Nephron progenitor cell (in vitro differentiated cells): ENCODE data around the gene DBN1.

Experiments
- DNase-seq: peaks from one replicate; pipeline ENCODE4 v3.0.0; 2021
- H3K27ac Mint-ChIP-seq: 2 replicates; pipeline ENCODE4 v1.8.0; 2021; ENCODE audit warnings: mild to moderate bottlenecking, moderate library complexity, mixed read lengths
- H3K27me3 Mint-ChIP-seq: 2 replicates; pipeline ENCODE4 v1.8.0; 2021; ENCODE audit warnings: mild to moderate bottlenecking, low read depth, mixed read lengths; ENCODE audit not compliant: poor library complexity
- H3K36me3 Mint-ChIP-seq: 2 replicates; pipeline ENCODE4 v1.8.0; 2021; ENCODE audit warnings: low read depth, mixed read lengths
- H3K4me1 Mint-ChIP-seq: 2 replicates; pipeline ENCODE4 v1.8.0; 2021; ENCODE audit warnings: mixed read lengths
- H3K4me3 Mint-ChIP-seq: 2 replicates; pipeline ENCODE4 v1.8.0; 2021; ENCODE audit warnings: mild to moderate bottlenecking, moderate library complexity, mixed read lengths
- H3K9me3 Mint-ChIP-seq: 2 replicates; pipeline ENCODE4 v1.8.0; 2021; ENCODE audit warnings: mild to moderate bottlenecking, moderate library complexity, mixed read lengths
- TF ChIP-seq, protein P1 (sequence below): fragments of 200-600 bp; sonication (generic); IDR thresholded peaks from 2 replicates; pipeline ENCODE4 v1.5.0; 2021; ENCODE audit warnings: antibody characterized with exemption

Gene DBN1

DNA sequence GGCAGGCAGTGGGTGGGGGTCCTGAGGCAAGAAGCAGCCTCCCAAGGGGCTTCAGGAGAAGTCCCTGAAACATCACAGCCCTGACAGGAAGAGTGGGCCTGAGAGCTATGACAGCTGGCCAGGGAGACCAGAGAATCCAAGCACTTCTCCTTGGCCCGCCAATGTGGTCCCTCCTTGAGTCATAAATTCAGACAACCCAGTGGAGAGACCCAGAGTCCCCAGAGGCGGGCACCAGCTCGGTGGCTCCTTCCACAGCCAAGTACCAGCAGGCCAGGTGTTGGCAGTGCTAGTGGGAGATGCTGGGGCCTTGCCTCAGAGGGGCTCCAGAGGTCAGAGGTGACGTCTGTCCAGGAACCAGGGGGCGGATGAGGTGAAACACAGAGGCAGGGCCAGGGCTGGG is 37.7 kb upstream of the DBN1 start:
- peaks cover 32% of the 10 kb centered on the region for H3K4me1 Mint-ChIP-seq
- peaks cover 45% of the 10 kb centered on the region for H3K36me3 Mint-ChIP-seq
- H3K9me3 Mint-ChIP-seq: no peaks in the 10 kb centered on the region
- H3K27me3 Mint-ChIP-seq: no peaks in the 10 kb centered on the region
- TF ChIP-seq, protein P1, sequence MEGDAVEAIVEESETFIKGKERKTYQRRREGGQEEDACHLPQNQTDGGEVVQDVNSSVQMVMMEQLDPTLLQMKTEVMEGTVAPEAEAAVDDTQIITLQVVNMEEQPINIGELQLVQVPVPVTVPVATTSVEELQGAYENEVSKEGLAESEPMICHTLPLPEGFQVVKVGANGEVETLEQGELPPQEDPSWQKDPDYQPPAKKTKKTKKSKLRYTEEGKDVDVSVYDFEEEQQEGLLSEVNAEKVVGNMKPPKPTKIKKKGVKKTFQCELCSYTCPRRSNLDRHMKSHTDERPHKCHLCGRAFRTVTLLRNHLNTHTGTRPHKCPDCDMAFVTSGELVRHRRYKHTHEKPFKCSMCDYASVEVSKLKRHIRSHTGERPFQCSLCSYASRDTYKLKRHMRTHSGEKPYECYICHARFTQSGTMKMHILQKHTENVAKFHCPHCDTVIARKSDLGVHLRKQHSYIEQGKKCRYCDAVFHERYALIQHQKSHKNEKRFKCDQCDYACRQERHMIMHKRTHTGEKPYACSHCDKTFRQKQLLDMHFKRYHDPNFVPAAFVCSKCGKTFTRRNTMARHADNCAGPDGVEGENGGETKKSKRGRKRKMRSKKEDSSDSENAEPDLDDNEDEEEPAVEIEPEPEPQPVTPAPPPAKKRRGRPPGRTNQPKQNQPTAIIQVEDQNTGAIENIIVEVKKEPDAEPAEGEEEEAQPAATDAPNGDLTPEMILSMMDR: no peak
- H3K27ac Mint-ChIP-seq: peak overlapping the region; percentile 73
- no peak for DNase-seq
- no peak overlapping the region for H3K4me3 Mint-ChIP-seq

DNA sequence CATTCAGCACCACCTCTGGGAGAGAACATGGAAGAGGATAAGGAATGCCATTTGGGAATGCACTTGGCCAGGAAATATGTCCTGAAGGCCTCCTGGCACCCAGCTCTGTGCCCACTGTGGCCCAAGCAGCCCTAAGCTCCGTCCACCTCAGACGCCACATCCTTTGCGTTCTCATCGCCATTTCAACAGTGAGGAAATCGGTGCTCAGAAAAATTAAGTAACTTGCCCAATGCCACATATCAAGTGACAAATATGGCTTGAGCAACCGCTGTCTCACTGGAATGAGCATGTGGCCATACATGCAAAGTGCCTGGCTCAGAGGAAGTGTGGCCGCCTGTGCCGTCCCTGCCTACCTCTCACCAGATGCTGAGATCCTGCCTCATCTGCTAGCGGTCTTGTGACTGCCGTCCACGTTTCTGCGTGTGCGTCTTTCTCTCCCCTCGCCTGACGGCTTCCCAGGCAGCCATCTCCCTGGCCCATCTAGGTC is 37.2 kb upstream of the DBN1 start:
- H3K4me1 Mint-ChIP-seq: peaks cover 27% of the 10 kb centered on the region
- no peak overlapping the region for H3K4me3 Mint-ChIP-seq
- DNase-seq: no peak
- H3K9me3 Mint-ChIP-seq: no peaks in the 10 kb centered on the region
- no peaks in the 10 kb centered on the region for H3K27me3 Mint-ChIP-seq
- peaks cover 42% of the 10 kb centered on the region for H3K36me3 Mint-ChIP-seq
- no peak overlapping the region for H3K27ac Mint-ChIP-seq
- TF ChIP-seq, protein P1: no peak

DNA sequence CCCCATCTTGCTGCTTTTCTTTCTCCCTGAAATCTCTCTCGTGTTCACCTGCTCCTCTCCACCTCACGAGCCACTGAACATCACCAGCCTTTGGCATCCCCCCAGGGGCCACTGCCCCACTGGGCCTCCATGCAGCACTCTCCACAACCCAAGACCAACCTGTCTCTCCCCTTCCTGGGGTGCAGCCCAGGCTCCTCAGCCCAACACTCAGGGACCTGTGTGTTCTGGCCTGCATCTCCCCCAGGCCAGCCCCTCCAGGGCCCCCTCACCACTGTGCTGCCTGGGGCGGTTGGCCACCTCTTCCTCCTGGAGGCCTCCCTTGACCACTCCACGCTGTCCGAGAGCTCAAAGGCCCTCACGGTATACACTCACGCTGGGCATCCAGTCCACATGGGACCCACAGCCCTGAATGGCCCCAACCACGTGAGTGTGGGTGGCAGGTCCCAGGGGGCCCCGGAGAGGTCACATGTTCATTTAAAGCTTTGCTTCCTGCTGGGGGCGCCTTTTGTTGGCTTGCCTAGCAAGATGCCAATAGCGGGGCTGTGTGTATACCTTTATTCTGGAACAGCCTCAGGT is 36.6 kb upstream of the DBN1 start:
- H3K27me3 Mint-ChIP-seq: no peaks in the 10 kb centered on the region
- no peak for DNase-seq
- H3K36me3 Mint-ChIP-seq: peaks cover 37% of the 10 kb centered on the region
- H3K27ac Mint-ChIP-seq: peak overlapping the region; percentile 37
- TF ChIP-seq, protein P1: no peak
- H3K4me3 Mint-ChIP-seq: no peak overlapping the region
- no peaks in the 10 kb centered on the region for H3K9me3 Mint-ChIP-seq
- H3K4me1 Mint-ChIP-seq: peaks cover 21% of the 10 kb centered on the region

DNA sequence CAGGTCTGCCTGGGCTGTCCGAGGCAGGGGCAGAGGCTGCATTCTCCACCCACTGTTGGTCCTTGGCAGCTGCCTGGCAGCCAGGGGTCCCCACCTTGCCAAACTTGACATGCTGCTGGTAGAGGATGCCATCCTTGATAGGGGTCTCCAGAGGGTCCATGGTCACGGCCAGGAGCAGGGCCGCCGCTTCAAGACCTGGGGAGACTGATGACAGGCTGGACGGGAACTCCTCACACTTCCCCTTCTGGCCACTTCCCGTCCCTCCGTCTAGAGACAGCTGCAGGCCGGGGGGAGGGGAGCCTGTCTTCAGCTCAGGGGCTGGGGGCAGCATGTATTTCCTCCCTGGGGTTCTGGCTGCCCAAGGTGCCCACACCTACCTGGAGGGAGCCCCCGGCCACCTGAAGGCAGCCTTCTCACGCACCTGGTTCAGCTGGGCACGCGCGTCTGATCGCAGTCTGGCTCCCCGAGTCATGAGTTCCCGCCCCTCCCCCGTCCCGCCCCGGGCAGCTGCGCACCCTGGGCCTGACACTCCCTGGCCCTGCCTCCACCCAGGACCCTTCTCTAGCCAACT is 36.0 kb upstream of the DBN1 start, which contains the start of gene DOK3:
Gene DOK3, minus strand, starts transcription at position 446 of the 571 bp plus-strand sequence. Its CDS starts 286 bp downstream, at position 160.
- Mint-ChIP-seq H3K27ac (peak within 1 kb of the TSS; percentile 37), H3K4me1 (peaks cover 20% of the 10 kb centered on the region), H3K9me3 (no peaks in the 10 kb centered on the region), H3K27me3 (no peaks in the 10 kb centered on the region), H3K4me3 (no peak within 1 kb of the TSS), H3K36me3 (peaks cover 34% of the 10 kb centered on the region)
- DNase-seq: peak; percentile 34
- TF ChIP-seq, protein P1: no peak

DNA sequence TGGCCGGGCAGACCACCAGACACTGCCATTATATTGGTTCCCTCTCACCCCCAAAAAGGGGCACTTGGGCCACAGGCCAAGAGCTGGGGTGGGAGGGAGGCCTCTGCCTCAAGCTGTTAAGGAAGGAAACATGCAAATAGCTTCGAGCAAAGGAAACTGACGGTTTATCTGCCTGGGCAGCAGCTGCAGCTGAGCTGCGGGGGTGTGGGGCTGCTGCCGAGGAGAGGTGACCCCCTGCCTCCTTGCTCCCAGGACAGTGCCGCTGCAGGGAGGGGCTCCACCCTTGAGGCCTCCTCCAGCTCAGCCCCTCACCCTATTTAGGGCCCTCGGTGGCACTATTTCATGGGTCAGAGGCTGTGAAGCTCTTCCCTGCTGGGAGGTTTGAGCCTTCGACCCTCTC is 35.4 kb upstream of the DBN1 start:
- H3K27ac Mint-ChIP-seq: no peak overlapping the region
- no peaks in the 10 kb centered on the region for H3K27me3 Mint-ChIP-seq
- H3K4me3 Mint-ChIP-seq: no peak overlapping the region
- H3K9me3 Mint-ChIP-seq: no peaks in the 10 kb centered on the region
- DNase-seq: no peak
- peaks cover 28% of the 10 kb centered on the region for H3K36me3 Mint-ChIP-seq
- TF ChIP-seq, protein P1: no peak
- peaks cover 20% of the 10 kb centered on the region for H3K4me1 Mint-ChIP-seq

DNA sequence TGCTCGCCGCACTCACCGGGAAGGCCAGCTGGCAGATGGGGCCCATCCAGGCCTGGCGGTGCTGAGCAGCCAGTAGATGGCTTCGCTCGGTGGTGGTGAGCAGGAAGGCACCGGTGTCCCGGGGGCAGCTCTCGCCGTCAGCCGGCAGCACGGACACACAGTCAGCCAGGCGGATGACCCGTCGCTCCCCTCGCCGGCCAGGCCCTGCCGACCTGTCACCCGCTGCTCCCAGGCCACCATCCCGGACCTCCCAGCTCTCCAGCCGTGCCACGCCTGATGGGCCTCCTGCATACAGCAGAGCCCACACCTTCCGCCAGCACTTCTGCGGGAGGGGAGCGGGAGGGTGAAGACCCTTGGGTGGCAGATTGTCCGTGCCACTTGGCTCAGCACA is 34.8 kb upstream of the DBN1 start:
- Mint-ChIP-seq H3K27me3 (no peaks in the 10 kb centered on the region), H3K36me3 (peaks cover 27% of the 10 kb centered on the region), H3K4me1 (peaks cover 20% of the 10 kb centered on the region), H3K9me3 (no peaks in the 10 kb centered on the region), H3K27ac (no peak overlapping the region), H3K4me3 (no peak overlapping the region)
- no peak for DNase-seq
- TF ChIP-seq, protein P1: no peak
